VCaP (cell line): ENCODE measurements around the gene COMMD4.

Experiments used
- H3K27ac ChIP-seq: fragments of 450-650 bp; 2 replicates; pipeline ENCODE4 v1.5.1; 2017
- CTCF ChIP-seq: fragments of 450-650 bp; conservative IDR thresholded peaks from 2 replicates; pipeline ENCODE4 v1.5.1; 2017; ENCODE audit warnings: mild to moderate bottlenecking, moderate library complexity

The COMMD4 gene

GRCh38 chr15:75350601-75351361, 14.9 kb downstream of the COMMD4 start:
- no peak overlapping the region for H3K27ac ChIP-seq
- TF ChIP-seq CTCF = no peak

GRCh38 chr15:75352186-75353080, 16.6 kb downstream of the COMMD4 start:
- no peak overlapping the region for H3K27ac ChIP-seq

GRCh38 chr15:75353604-75354003, 17.7 kb downstream of the COMMD4 start:
- no peak overlapping the region for H3K27ac ChIP-seq
- TF ChIP-seq CTCF = no peak

More at GRCh38 chr15:75352186-75353080, 16.6 kb downstream of the COMMD4 start:
- no peak for TF ChIP-seq CTCF

GRCh38 chr15:75354454-75354853, 18.6 kb downstream of the COMMD4 start:
- no peak for TF ChIP-seq CTCF

GRCh38 chr15:75355369-75355768, 19.5 kb downstream of the COMMD4 start:
- no peak overlapping the region for H3K27ac ChIP-seq
- TF ChIP-seq CTCF = no peak

More at GRCh38 chr15:75354454-75354853, 18.6 kb downstream of the COMMD4 start:
- no peak overlapping the region for H3K27ac ChIP-seq

GRCh38 chr15:75356006-75356405, 20.1 kb downstream of the COMMD4 start:
- TF ChIP-seq CTCF = no peak
- no peak overlapping the region for H3K27ac ChIP-seq

GRCh38 chr15:75356517-75356916, 20.7 kb downstream of the COMMD4 start:
- TF ChIP-seq CTCF = no peak
- no peak overlapping the region for H3K27ac ChIP-seq
